Keratinocyte (primary cell): ENCODE results near the gene FARP2.

Source experiments
- CTCF ChIP-seq, 3 experiments: IDR thresholded peaks in 1 of 3; conservative IDR thresholded peaks in 1 of 3; optimal IDR thresholded peaks in 1 of 3; 2 replicates in 2 of 3; 3 replicates in 1 of 3; pipeline versions ENCODE3 to v1.5.1; 2011; ENCODE audit warnings: low read length in 3 of 3, mild to moderate bottlenecking in 3 of 3, moderate library complexity in 2 of 3, control low read depth in 1 of 3, inconsistent platforms in 1 of 3; ENCODE audit not compliant: insufficient read depth in 2 of 3; ENCODE audit errors: extremely low read depth in 1 of 3
- EZH2 ChIP-seq: IDR thresholded peaks from one replicate; pipeline ENCODE4 v1.6.1; 2012; ENCODE audit warnings: inconsistent platforms, mild to moderate bottlenecking, low read length, moderate library complexity

DNA sequence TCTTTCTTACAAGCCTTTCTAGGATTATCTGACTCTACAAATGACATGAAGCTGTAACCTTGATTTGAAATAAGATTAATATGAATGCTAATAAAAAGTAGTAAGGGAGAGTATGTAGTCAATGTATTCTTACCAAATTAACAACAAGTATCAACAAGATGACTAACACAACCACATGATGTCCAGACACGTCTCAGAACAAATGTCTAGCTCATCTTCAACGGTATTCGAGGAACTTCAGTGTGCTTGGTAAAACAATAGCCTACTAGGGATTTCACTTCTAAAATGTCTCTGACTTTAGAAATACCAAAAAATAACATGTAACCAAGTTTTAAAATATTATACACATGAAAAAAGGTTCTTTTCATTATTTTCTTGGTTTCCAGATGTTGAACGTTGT is 44.0 kb upstream of the FARP2 start:
- TF ChIP-seq CTCF (optimal IDR thresholded peaks at IDR 0.05 in 1 of 3, IDR thresholded peaks at IDR 0.05 in 1 of 3, conservative IDR thresholded peaks at IDR 0.05 in 1 of 3; ENCODE audit: extremely low read depth in 1 of 3, insufficient read depth in 2 of 3, low read length in 3 of 3) (no peak), EZH2 (no peak)
